Karpas-422 (cell line): ENCODE results near the gene MAEA. TPM values are rescaled to one million over a fixed set of nuclear protein-coding genes. Genes with fewer than 3 reads are reported as not detected.

ENCODE experiments used
- DNase-seq: peaks from one replicate; pipeline ENCODE4 v3.0.0-alpha.2; 2015
- H2AFZ ChIP-seq: fragments of 200-600 bp; sonication (generic); 2 replicates; pipeline ENCODE4 v1.6.1; 2014; ENCODE audit warnings: antibody characterized with exemption, low read length, mixed read lengths
- H3K27ac ChIP-seq: fragments of 200-600 bp; sonication (generic); 2 replicates; pipeline ENCODE4 v1.5.1; 2014; ENCODE audit warnings: mild to moderate bottlenecking, low read length, moderate library complexity
- H3K27me3 ChIP-seq: fragments of 200-600 bp; sonication (generic); 2 replicates; pipeline ENCODE4 v1.6.1; 2014; ENCODE audit warnings: low read length, mixed read lengths
- H3K36me3 ChIP-seq: fragments of 200-600 bp; sonication (generic); 2 replicates; pipeline ENCODE4 v1.6.1; 2014; ENCODE audit warnings: low read length, mixed read lengths; ENCODE audit not compliant: insufficient read depth
- H3K4me1 ChIP-seq: fragments of 200-600 bp; sonication (generic); 2 replicates; pipeline ENCODE4 v1.6.1; 2014; ENCODE audit warnings: mild to moderate bottlenecking, low read length, mixed read lengths
- H3K4me2 ChIP-seq: fragments of 200-600 bp; sonication (generic); 2 replicates; pipeline ENCODE4 v1.6.1; 2014; ENCODE audit warnings: low read length, low read depth, mild to moderate bottlenecking; ENCODE audit not compliant: poor library complexity, severe bottlenecking
- H3K4me3 ChIP-seq: fragments of 200-600 bp; sonication (generic); 2 replicates; pipeline ENCODE4 v1.5.1; 2014; ENCODE audit warnings: mild to moderate bottlenecking, antibody characterized with exemption, low read length, mixed read lengths
- H3K79me2 ChIP-seq: fragments of 200-600 bp; sonication (generic); 2 replicates; pipeline ENCODE4 v1.6.1; 2014; ENCODE audit warnings: mild to moderate bottlenecking, low read length, mixed read lengths
- H3K9ac ChIP-seq: fragments of 200-600 bp; sonication (generic); 2 replicates; pipeline ENCODE4 v1.6.0; 2014; ENCODE audit warnings: low read length
- H3K9me2 ChIP-seq: fragments of 200-600 bp; sonication (generic), shearing (Covaris generic); replicated peaks from 2 replicates; pipeline ENCODE4 v1.6.0; 2014; ENCODE audit warnings: mild to moderate bottlenecking, low read length, moderate library complexity; ENCODE audit not compliant: insufficient read depth
- H3K9me3 ChIP-seq: fragments of 300-700, 200-600 bp; sonication (generic); 2 replicates; pipeline ENCODE4 v1.6.1; 2014; ENCODE audit warnings: low read length, mixed read lengths
- H4K20me1 ChIP-seq: fragments of 200-600 bp; sonication (generic); 2 replicates; pipeline ENCODE4 v1.6.1; 2014; ENCODE audit warnings: mild to moderate bottlenecking, antibody characterized with exemption, low read length, low read depth; ENCODE audit not compliant: insufficient read depth
- total RNA-seq: library from RNA; depleted of rRNA; stranded (reverse); fragments of >200 nt; shearing (Covaris generic); gene quantifications from 2 replicates; pipeline ENCODE4 v1.2.3, GENCODE V29; 2014; ENCODE audit warnings: low replicate concordance; rRNA removed

The MAEA gene
- total RNA-seq, 1 experiment from 2014 or later: 31.3 TPM

- H4K20me1 ChIP-seq: no peaks in the 10 kb centered on the region
- no peak overlapping the region for H2AFZ ChIP-seq
- no peak overlapping the region for H3K27ac ChIP-seq
- H3K79me2 ChIP-seq: no peaks in the 10 kb centered on the region
- no peak overlapping the region for H3K4me2 ChIP-seq
- H3K4me3 ChIP-seq: no peak overlapping the region
- no peak overlapping the region for H3K9ac ChIP-seq
- no peaks in the 10 kb centered on the region for H3K9me2 ChIP-seq
- peaks cover 13% of the 10 kb centered on the region; the same call in 1 of the 2 replicates for H3K36me3 ChIP-seq
- DNase-seq: no peak
- H3K27me3 ChIP-seq: no peaks in the 10 kb centered on the region
- 0 out of 2 replicates have a peak, but pooled peaks cover 4% of the 10 kb centered on the region for H3K9me3 ChIP-seq
- no peaks in the 10 kb centered on the region for H3K4me1 ChIP-seq
Measured at GRCh38 chr4:1382776-1383727, 93.4 kb downstream of the MAEA start.

GRCh38 chr4:1383728-1384591 lies 94.3 kb downstream of the MAEA start:
- no peak overlapping the region for H3K4me3 ChIP-seq
- no peaks in the 10 kb centered on the region for H4K20me1 ChIP-seq
- peaks cover 22% of the 10 kb centered on the region for H3K36me3 ChIP-seq
- no peak for DNase-seq
- no peaks in the 10 kb centered on the region for H3K27me3 ChIP-seq
- H3K4me1 ChIP-seq: no peaks in the 10 kb centered on the region
- no peak overlapping the region for H2AFZ ChIP-seq
- H3K27ac ChIP-seq: no peak overlapping the region
- no peak overlapping the region for H3K4me2 ChIP-seq
- H3K9me3 ChIP-seq: peaks cover 11% of the 10 kb centered on the region; the same call in 1 of the 2 replicates
- H3K79me2 ChIP-seq: no peaks in the 10 kb centered on the region
- H3K9me2 ChIP-seq: no peaks in the 10 kb centered on the region
- no peak overlapping the region for H3K9ac ChIP-seq

GRCh38 chr4:1384675-1385372 lies 95.1 kb downstream of the MAEA start:
- peaks cover 29% of the 10 kb centered on the region for H3K36me3 ChIP-seq
- no peaks in the 10 kb centered on the region for H4K20me1 ChIP-seq
- no peak overlapping the region for H3K4me2 ChIP-seq
- H3K9me3 ChIP-seq: peaks cover 11% of the 10 kb centered on the region; the same call in 1 of the 2 replicates
- H3K27me3 ChIP-seq: no peaks in the 10 kb centered on the region
- H3K9ac ChIP-seq: no peak overlapping the region
- no peak overlapping the region for H3K27ac ChIP-seq
- H3K4me3 ChIP-seq: no peak overlapping the region
- H3K4me1 ChIP-seq: no peaks in the 10 kb centered on the region
- no peaks in the 10 kb centered on the region for H3K9me2 ChIP-seq
- no peaks in the 10 kb centered on the region for H3K79me2 ChIP-seq
- no peak overlapping the region for H2AFZ ChIP-seq
- DNase-seq: no peak

GRCh38 chr4:1385373-1386340 lies 96.0 kb downstream of the MAEA start:
- no peaks in the 10 kb centered on the region for H3K9me2 ChIP-seq
- H3K27ac ChIP-seq: no peak overlapping the region
- no peak overlapping the region for H3K9ac ChIP-seq
- H3K4me1 ChIP-seq: no peaks in the 10 kb centered on the region
- no peak overlapping the region for H3K4me2 ChIP-seq
- no peak for DNase-seq
- no peak overlapping the region for H3K4me3 ChIP-seq
- H3K36me3 ChIP-seq: peaks cover 34% of the 10 kb centered on the region
- H3K79me2 ChIP-seq: no peaks in the 10 kb centered on the region
- H2AFZ ChIP-seq: no peak overlapping the region
- no peaks in the 10 kb centered on the region for H4K20me1 ChIP-seq
- peaks cover 18% of the 10 kb centered on the region for H3K9me3 ChIP-seq
- no peaks in the 10 kb centered on the region for H3K27me3 ChIP-seq

Other genes with a start within 250 kb of the MAEA start
- not detected in 2 replicates for gene RNF212, start 176.3 kb upstream of the MAEA start, total RNA-seq
- 7.4 and 8.9 TPM in 2 replicates for gene SPON2, start 117.3 kb upstream of the MAEA start, total RNA-seq
- 86.9 and 184 TPM in 2 replicates for gene CTBP1, start 40.8 kb upstream of the MAEA start, total RNA-seq
- 12.4 and 16.2 TPM in 2 replicates for gene UVSSA, start 57.3 kb downstream of the MAEA start, total RNA-seq
- not detected in 2 replicates for gene NKX1-1, start 116.6 kb downstream of the MAEA start, total RNA-seq